CD4-positive, alpha-beta T cell treated with Interleukin-6 for 4 hours (primary cell): ENCODE measurements around the gene HOXD4.

Experiments
- DNase-seq: peaks from one replicate; pipeline ENCODE4 v3.0.0-alpha.2; 2020; ENCODE audit warnings: mixed read lengths

The HOXD4 gene

DNA sequence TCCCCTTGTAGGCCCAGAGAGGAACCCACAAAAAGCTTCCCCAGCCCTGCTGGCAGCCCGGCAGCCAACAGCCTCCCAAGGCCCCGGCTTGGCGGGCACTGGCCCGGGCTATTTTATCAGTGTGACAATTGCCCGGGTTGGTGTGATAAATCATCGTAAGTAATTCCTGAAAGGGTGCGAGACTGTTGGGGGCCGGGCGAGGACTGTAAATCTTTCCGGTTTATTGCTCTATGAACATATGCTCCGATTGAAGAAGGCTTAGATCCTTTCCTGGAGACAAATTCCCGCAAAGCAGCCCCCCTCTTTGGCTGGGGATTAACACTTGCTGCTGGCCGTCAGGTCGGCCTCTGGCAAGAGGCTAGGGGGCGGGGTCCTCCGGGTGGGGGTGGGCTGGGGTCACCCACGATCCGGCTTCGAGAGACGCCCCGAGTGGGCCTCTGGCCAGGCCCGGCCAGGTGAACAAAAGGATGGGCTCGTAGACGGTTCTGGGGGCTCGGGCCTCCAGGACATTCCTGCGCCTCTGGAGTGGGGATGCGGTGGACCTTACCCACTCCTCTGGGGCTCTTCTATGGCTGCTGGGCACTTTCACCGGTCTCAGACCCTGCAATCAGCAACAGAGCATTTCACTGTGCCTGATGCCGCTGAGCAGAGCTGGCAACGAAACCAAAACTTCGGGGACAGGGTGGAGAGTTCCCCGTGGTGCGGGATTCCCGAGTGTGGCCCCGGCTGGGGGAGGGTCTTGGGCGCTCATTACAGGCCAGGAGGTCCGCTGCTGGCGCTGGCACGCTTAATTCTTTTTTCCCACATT, 7.7 kb downstream of the HOXD4 start:
- DNase-seq = no peak

DNA sequence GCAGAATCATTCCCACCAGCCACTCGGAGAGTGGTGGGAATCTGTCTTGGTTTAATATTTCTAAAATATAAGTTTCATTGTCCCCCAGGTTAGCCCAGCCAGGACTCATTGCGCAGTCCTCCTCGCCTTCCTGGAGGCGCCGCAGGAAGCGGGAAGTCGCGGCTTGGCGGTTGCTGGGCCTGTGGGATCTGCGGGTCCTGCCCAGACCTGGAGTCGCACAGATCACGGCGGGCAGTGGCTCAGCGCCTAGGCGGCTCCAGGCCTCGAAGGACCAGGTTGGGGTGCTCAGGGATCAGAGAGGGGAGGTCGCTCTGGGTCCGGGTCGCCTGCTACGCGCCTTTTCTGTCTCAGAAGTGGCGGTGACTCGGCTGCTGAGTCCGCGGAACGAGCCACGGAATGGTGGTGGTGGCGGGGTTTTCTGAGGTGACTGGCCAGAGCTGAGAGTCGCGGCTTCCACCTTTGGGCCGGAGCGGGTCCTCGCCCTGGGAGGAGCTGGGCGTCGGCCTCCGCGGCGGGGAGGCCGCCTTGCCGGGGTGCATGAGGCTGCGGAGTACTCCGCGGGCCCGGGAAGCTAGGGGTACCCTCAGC, 8.4 kb downstream of the HOXD4 start:
- no peak for DNase-seq

- DNase-seq = no peak
Measured at GRCh38 chr2:176160251-176160985, 9.1 kb downstream of the HOXD4 start.

DNA sequence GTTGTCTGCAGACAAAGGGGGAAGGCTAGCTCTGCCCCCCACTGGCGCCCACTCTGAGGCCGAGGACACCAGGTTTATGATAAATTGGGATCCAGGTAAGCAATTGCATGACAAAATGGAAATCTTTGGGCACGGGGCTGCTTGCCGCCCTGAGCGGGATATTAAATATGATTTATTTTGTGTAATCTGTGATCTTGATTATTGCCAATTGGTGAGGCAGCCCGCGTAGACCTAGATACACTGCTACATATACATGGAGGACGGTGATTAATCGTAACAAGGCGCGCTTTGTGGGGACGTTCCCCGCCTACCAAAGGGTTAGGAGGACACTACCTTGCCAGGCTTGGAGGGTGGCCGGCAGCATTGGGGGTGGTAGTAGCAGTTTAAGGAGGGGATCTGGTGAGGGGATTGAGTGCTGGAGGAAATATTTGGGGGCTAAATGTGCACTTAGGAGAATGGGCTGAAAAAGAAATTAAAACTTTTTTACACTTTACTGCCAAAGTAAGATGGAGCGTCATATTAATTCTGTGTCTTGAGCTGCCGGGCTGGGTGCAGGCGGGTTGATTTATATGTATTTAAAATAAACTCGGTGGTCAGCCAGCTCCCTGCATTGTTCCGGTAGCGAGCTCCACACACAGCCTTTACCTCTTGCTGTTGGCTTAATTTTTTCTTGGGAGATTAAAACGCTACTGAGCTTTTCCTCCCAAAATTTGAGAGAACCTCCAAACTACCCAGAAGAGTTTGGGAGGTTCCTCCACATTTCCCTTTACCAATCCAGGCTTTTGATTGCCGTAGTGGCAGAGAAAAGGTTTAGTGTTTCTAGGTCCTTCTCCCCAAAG, 9.9 kb downstream of the HOXD4 start:
- DNase-seq = no peak

GRCh38 chr2:176161825-176162626, 10.7 kb downstream of the HOXD4 start:
- no peak for DNase-seq

DNA sequence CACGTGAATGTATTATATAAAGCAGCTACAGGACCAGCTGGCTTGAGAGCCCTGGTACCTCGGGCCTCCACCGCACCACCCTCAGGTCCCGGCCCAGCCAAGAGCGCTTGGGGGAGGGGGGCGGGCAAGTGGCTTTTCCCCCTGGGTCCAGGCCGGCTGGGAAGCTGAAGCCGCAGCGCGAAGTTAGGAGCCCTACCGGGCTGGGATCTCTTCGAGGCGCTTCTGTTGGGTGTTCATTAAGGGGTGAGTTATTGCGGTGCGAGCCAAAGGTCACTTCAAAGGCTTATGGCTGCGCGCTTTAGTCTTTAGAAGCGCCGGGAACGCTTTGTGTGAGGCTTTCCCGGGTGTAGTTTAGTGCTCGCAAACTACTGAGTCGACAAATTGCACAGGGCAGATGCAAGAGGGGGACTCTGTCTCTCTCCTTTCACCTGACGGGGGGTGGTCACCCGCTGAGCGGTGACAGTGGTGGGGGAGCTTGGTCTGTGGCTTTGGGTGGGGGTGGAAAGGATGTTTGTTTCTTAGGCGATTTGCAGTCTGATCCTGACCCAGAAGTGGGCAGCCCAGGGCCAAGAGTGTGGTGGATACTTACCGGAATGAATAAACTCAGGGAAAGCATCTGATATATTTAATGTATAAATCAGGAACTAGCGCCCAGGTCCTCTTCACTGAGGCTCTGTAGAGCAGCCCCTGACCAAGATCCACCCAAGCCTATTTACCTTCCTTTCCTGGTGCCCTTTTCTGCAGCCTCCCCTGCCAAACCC, 11.7 kb downstream of the HOXD4 start:
- DNase-seq = no peak

GRCh38 chr2:176163672-176164056, 12.3 kb downstream of the HOXD4 start:
- DNase-seq = no peak

DNA sequence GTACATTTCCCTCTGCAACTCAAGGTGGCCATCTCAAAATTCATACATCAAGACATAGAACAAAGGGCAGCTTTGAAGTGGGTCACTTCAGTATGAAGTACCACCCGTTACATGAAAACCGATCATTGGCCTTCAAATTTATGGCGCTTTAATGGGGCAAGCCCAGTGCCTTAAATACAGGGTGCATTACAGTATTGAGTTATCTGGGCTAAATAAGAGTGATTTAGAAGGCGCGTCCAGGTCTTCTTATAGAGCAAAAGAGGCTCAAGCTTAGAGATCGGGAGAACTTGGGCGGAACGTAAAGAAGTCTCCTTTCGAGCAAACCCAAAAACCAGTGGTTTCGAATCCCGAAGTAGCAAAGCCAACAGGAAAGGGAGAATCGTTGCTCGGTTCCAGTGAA, 12.9 kb downstream of the HOXD4 start:
- no peak for DNase-seq

DNA sequence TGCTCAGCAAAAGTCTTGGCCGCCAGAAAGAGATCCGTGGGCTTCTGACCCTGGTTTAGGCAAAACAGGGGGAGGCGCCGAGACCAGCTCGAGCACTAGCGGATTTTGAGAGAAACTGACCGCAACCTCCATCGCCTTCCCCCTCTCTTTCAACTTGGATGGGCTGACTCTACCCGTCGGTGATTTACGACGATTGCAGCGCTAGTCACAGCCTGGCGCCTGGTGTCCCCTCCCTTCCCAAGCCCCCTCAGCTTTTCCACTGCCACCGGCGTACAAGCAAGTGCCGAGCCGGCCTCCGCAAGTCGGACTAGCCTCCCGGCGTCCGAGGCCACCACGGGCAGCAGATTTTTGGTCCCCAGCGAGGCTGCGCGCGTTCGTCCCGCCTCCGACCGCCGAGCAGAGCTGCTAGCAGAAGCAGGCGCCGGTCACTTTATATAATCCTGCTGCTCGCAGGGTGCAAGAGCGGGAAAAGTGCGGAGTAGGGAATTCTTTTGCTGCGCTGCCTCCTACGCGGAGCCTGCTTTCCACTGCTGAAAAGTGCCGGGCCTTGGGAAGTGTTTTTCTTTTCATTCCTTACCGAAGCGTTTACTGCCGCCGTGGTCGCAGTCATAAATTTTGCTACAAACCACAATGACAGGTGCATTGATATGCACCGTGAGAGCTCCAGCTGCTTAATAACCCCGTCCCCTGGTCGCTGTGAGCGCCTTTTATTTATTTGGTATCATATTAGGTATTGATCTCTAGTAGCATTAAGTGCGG, 13.4 kb downstream of the HOXD4 start:
- no peak for DNase-seq

DNA sequence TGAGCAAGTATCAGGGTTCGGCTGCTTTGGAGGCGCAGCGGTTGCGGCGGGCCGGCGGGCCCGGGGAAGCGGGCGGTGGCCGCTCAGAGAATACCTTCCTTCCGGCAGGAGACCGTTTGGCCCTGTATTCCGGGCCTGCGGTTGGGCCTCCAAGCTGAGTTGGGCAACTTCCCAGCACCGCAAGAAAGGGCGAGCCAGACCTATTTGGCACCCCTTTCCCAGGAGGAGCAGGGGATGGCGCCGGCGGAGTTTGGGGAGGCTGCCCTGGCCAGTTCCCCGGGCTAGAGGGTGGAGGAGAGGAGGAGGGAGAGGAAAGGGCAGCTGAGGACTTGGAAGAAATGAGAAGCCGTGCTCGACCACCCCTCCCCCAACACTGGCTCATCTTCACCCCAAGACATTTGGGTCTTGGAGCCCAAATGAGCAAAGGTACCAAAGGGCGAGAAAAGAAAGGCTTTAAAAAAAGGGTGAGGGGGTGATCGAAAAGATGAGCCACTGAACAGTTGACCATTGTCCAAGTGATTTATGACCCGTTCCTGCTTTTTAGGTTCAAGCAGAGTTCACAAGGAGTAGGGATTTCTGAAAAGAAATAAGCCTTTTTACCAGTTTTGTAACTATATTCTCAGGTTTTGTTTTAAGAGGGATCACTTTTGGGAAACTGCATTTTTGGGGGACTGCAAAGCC, 14.2 kb downstream of the HOXD4 start:
- DNase-seq = no peak

DNA sequence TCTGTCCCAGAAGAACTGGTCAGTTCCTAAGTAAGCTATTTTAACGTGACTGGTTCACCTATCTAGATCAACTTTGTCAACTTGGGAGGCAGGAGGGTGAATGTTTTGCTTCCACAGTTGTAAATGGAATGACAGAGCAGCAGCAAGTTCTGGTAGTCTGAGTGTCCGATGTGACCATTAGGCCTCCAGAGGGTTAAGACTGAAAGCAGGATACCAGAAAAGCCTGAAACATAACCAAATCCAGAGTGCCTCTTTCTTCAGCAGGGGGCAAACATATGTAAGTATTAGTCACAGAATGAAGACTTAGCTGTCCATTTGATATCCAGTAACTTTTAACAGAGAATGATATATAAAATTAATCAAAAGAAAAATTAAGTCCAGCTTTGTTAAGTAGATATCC, 14.9 kb downstream of the HOXD4 start:
- no peak for DNase-seq

- no peak for DNase-seq
Measured at GRCh38 chr2:176167398-176167797, 16.0 kb downstream of the HOXD4 start.

DNA sequence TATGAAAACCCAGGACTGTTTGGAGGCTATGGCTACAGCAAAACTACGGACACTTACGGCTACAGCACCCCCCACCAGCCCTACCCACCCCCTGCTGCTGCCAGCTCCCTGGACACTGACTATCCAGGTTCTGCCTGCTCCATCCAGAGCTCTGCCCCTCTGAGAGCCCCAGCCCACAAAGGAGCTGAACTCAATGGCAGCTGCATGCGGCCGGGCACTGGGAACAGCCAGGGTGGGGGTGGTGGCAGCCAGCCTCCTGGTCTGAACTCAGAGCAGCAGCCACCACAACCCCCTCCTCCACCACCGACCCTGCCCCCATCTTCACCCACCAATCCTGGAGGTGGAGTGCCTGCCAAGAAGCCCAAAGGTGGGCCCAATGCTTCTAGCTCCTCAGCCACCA, 17.8 kb downstream of the HOXD4 start:
- DNase-seq = no peak

DNA sequence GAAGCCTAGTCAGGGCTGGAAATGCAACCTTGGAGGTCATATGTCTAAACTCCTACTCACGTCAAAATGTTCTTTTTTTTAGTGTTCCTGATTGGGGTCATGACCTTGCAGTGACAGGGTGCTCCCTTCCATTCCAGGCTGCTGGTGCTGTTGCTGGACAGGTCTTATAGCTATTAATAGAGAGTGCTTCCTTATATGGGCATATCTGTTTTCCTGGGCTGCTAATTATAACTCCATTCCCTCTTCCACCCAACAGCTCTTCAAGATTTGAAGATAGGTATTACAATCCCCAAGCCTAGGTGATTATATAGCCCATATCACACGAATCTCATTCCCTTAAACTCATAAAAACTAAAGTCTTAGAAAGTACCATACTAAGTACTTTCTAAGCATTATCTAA, 18.4 kb downstream of the HOXD4 start:
- DNase-seq = no peak

DNA sequence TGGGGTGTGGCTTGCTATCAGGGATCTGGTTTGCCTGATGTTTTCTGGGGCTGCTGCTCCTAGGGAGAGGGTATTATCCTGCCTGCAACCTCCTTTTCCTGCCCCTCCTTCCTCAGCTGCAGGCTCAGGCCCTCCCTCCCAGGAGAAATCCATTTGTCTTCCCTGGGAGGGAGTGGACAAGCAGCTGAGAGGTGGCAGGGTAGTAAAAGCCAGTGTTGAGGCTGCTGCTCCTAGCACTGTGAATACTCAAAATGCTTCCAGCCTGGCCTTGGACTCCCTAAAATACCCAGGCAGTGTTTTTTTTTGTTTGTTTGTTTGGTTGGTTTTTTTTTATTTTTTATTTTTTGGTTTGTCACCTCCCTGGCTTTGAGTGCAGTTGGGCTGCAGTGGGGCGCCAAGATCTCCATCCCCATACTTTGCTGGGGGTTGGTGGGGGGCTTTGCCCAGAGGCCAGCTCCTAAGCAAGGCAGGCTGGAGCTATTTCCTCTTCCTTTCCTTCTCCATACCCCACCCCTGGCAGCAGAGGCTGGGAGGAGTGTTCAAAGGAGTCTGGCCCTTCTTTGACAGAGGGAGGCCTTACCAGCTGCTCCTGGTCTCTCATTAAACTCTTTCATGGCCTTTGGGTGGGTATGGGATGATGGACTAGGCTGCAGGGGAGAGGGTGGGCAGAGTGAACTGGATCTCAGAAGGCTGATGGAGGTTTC, 19.4 kb downstream of the HOXD4 start:
- DNase-seq = no peak

DNA sequence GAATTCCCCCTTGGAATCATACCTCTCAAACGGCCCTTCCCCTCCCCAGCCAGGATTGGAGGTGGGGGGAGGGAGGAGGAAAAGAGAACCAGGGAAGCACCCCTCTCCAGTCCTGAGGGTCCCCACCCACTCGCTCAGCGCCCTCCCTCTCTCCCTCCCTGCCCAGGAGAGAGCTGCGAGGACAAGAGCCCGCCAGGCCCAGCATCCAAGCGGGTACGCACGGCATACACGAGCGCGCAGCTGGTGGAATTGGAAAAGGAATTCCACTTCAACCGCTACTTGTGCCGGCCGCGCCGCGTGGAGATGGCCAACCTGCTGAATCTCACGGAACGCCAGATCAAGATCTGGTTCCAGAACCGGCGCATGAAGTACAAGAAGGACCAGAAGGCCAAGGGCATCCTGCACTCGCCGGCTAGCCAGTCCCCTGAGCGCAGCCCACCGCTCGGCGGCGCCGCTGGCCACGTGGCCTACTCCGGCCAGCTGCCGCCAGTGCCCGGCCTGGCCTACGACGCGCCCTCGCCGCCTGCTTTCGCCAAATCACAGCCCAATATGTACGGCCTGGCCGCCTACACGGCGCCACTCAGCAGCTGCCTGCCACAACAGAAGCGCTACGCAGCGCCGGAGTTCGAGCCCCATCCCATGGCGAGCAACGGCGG, 20.1 kb downstream of the HOXD4 start:
- no peak for DNase-seq

DNA sequence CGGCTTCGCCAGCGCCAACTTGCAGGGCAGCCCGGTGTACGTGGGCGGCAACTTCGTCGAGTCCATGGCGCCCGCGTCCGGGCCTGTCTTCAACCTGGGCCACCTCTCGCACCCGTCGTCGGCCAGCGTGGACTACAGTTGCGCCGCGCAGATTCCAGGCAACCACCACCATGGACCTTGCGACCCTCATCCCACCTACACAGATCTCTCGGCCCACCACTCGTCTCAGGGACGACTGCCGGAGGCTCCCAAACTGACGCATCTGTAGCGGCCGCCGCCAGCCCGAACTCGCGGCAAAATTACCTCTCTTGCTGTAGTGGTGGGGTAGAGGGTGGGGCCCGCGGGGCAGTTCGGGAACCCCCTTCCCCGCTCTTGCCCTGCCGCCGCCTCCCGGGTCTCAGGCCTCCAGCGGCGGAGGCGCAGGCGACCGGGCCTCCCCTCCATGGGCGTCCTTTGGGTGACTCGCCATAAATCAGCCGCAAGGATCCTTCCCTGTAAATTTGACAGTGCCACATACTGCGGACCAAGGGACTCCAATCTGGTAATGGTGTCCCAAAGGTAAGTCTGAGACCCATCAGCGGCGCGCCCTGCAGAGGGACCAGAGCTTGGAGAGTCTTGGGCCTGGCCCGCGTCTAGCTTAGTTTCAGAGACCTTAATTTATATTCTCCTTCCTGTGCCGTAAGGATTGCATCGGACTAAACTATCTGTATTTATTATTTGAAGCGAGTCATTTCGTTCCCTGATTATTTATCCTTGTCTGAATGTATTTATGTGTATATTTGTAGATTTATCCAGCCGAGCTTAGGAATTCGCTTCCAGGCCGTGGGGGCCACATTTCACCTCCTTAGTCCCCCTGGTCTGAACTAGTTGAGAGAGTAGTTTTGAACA, 20.9 kb downstream of the HOXD4 start:
- no peak for DNase-seq
